HG03280 (cell line): ENCODE data around the gene CLCN6.
"Not testable (repeated sequence)": the region's sequence is repeated elsewhere in the genome, so short reads cannot be mapped to it uniquely, and the experiment has no call there.

ENCODE experiments used
- ATAC-seq: cut with Tn5 transposase; IDR thresholded peaks from one replicate; pipeline ENCODE4 v1.9.1; 2021; ENCODE audit warnings: mild to moderate bottlenecking, moderate library complexity; ENCODE audit not compliant: unreplicated experiment

CLCN6 gene

GRCh38 chr1:11793819-11794218 is 12.2 kb upstream of the CLCN6 start:
- ATAC-seq: no peak

- ATAC-seq: no peak
Observed at GRCh38 chr1:11794446-11795237, 11.3 kb upstream of the CLCN6 start.

- ATAC-seq: no peak
Observed at GRCh38 chr1:11795238-11795890, 10.6 kb upstream of the CLCN6 start.

- ATAC-seq: no peak
Observed at GRCh38 chr1:11796036-11796828, 9.8 kb upstream of the CLCN6 start.

- no peak for ATAC-seq
Observed at GRCh38 chr1:11797525-11798216, 8.3 kb upstream of the CLCN6 start.

- ATAC-seq: no peak
Observed at GRCh38 chr1:11799099-11799498, 6.9 kb upstream of the CLCN6 start.

DNA sequence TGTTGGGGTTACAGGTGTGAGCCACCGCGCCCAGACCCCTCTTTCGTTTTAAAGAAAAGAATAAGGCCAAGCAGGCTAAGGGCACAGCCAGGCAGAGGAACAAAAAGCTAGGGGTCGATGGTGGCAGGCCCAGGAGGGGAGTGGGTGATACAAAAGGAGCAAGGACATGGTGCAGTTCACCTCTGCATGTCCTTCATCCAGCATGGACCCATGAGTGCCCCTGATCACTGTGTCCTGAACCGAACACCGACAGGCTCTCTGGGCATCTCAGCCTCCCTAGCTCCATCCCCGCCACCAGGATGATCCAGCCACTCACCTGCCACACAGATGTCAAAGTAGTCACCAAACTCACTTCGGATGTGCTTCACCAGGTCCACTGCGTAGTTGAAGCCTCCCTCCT is 6.1 kb upstream of the CLCN6 start:
- no peak for ATAC-seq

GRCh38 chr1:11800391-11800755 is 5.6 kb upstream of the CLCN6 start:
- no peak for ATAC-seq

DNA sequence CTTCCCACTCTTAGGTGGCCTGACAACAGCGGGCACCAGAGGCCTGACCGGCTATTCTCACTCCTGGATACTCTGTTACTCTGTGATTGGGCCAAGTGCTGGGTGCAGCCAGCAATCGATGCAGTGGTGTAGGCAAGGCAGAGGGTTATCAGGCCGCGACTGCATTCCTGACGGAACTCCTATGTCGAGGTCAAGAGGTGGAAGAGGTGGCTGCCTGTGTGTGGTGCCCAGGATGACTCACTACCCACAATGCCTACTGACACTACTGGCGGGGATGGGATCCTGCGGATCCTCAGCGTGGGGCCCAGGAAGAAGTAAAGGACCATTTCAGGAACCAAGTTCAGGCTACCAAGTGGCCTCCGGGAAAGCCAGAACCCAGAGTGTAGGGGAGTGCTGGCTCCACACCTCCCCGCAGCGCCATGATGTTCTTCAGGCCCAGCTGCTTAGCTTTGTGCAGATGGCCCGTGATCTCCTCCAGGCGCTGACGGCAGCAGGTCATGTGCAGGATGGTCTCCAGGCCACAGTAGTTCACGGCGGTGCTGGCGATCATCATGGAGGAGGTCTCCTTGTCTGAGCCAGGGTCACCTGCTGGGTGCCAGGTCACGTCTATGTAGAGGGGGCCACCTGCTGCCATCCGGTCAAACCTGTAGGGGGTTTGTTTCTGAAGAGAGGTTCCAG is 5.1 kb upstream of the CLCN6 start:
- no peak for ATAC-seq

DNA sequence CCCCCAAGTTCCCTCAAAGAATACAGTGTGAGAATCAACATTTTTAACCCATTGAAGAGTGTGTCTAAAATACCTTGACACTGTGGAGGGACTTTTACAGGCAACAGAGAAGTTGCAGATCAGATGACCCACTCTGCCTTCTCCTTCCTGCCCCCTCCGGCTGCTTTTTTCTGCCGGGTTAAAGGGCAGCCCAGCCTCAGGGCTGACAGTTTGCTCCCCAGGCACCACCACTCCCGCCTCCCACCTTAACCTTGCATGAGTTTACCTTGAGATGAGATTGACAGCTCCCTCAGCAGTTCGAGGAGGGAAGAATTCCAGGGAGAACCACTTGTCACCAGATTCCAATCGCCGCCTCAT is 3.4 kb upstream of the CLCN6 start:
- no peak for ATAC-seq

GRCh38 chr1:11802973-11803885 is 2.8 kb upstream of the CLCN6 start:
- ATAC-seq: no peak

DNA sequence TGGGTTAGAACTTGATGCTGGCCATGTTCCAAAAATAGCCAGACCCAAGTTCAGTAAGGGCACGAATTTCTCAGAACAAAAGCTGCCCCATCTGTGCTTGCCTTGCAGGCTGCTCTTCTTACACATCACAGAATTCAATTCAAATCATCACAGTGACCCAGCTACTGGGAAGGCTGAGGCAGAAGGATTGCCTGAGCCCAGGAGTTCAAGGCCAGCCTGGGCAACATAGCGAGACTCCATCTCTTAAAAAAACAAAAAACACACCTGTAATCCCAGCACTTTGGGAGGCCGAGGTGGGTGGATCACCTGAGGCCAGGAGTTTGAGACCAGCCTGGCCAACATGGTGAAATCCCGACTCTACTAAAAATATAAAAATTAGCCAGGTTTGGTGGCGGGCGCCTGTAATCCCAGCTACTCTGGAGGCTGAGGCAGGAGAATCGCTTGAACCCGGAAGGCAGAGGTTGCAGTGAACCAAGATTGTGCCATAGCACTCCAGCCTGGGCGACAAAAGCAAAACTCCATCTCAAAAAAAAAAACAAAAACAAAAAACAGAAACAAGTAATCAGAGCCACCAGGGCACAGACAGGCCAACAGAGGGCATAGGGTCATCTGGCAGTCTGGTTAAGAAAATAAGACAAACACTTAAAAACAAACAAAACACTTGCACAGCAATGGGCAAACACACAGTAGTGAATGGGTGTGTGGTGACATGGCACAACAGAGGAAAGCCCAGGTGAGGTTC is 1.9 kb upstream of the CLCN6 start:
- not testable (repeated sequence) for ATAC-seq

- ATAC-seq: no peak
Observed at GRCh38 chr1:11804666-11805421, 1.1 kb upstream of the CLCN6 start.

- ATAC-seq: peak; percentile 47
Observed at GRCh38 chr1:11806307-11806936, 431 bp downstream of the CLCN6 start.

DNA sequence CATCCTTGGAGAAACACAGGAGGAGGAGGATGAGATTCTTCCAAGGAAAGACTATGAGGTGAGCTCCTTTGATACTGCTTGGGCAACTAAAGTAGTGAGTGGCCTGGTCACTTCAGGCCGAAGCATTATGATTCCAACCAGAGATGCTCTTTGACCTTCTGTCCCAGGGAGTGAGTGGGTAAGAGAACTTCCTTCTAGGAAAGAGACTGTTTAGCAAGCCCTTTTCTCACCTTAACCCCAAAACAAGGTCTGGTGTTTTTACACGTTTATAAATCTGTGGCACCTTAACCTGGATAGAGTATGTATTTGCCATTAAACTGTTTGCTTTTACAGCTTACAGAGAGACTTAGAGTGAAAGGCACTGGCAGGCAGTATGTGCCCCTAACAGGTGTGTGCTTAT is 1.1 kb downstream of the CLCN6 start:
- no peak for ATAC-seq

- no peak for ATAC-seq
Observed at GRCh38 chr1:11813021-11813420, 7.0 kb downstream of the CLCN6 start.

DNA sequence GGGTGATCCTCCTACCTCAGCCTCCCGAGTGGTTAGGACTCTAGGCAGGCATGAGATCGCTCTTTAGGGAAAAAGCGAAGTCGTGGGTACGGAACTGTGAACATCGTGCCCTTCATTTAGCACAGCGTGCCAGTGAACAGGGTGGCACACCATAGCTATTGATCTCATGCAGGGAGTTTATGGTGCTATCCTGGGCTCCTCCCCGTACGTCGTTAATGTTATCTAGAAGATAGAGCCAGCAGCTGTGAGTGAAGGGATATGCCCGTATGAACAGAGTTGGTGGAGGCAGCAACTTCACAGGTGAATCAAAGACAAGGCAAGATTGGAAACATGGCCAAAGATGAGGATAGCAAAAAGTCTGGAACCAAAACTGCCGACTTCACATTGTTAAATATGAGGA is 11.2 kb downstream of the CLCN6 start:
- ATAC-seq: no peak

GRCh38 chr1:11822091-11822490 is 16.1 kb downstream of the CLCN6 start:
- ATAC-seq: no peak
